Peyer's patch (tissue), 4 donors: ENCODE measurements around the gene COQ2.

ENCODE experiments used
- CTCF ChIP-seq, 6 experiments: fragments of 450-650 bp in 4 of 6; fragments of 200-600 bp in 2 of 6; sonication (generic) in 1 of 6; IDR thresholded peaks; one replicate each; pipeline ENCODE4 v1.5.1; 2017 to 2019; ENCODE audit warnings: antibody characterized with exemption in 6 of 6, mild to moderate bottlenecking in 3 of 6, moderate library complexity in 1 of 6
- POLR2A ChIP-seq, 2 donors: fragments of 450-650 bp; IDR thresholded peaks; one replicate each; pipeline ENCODE4 v1.5.1; 2017; ENCODE audit warnings: antibody characterized with exemption in 2 of 2, mild to moderate bottlenecking in 2 of 2, moderate library complexity in 2 of 2

- TF ChIP-seq POLR2A (IDR thresholded peaks at IDR 0.05) = no peak
- no peak for TF ChIP-seq CTCF (IDR thresholded peaks at IDR 0.05)
These were observed 67.5 kb downstream of the COQ2 start for GRCh38 chr4:83216959-83217683.
